Globus pallidus (tissue), 1 donor: ENCODE results near the gene ST6GAL1.
"Not testable (repeated sequence)": the region's sequence is repeated elsewhere in the genome, so short reads cannot be mapped to it uniquely, and the experiment has no call there.

Experiments used
- DNase-seq: peaks from one replicate; pipeline ENCODE4 v3.0.0-alpha.2; 2015; ENCODE audit warnings: low spot score

The ST6GAL1 gene

GRCh38 chr3:187049462-187050101 lies 119.3 kb downstream of the ST6GAL1 start:
- DNase-seq = no peak

DNA sequence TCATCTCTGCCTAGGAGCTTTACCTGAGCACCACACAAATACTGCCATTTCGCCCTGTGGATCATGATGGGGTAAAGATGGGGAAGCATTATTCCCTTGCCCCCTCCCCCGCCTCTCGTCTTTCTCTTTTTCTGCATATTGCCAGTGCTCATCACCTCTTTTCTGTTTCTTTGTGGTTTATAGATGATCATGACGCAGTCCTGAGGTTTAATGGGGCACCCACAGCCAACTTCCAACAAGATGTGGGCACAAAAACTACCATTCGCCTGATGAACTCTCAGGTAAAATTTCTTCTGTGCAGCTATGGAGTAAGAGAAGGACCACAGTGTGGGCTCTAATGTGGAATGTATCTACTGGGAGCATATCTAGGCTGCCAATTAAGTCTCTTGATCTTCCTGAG lies 120.7 kb downstream of the ST6GAL1 start:
- DNase-seq = no peak

DNA sequence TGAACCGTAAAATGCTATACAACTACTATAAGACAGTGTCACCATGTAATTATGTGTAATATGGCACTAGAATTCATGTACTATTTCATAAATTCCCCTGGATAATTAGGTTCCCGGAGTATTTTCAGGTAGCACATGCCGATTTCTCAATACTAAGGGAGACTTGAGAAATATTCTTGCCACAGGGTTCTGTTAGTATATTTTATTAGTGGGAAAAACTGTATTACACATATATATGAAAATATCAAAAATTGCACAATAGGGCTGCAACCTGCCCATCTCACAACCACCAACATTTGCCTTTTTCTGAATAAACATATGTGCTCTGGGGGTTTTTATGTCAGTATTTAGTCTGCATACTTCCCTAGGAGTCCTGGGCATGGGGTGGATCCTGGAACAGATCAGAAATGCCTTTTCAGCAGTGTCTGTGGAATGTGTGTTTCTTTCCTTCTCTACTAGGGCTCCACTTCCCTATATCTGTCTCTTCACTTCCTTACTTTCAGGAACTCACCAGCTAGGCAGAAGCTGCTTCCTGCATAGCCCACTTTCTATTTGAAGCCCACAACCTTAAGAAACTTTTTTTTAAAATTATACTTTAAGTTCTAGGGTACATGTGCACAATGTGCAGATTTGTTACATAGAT lies 121.5 kb downstream of the ST6GAL1 start:
- no peak for DNase-seq

GRCh38 chr3:187052427-187052826 lies 122.1 kb downstream of the ST6GAL1 start:
- DNase-seq = not testable (repeated sequence)

- not testable (repeated sequence) for DNase-seq
Observed at GRCh38 chr3:187054433-187054832, 124.1 kb downstream of the ST6GAL1 start.

DNA sequence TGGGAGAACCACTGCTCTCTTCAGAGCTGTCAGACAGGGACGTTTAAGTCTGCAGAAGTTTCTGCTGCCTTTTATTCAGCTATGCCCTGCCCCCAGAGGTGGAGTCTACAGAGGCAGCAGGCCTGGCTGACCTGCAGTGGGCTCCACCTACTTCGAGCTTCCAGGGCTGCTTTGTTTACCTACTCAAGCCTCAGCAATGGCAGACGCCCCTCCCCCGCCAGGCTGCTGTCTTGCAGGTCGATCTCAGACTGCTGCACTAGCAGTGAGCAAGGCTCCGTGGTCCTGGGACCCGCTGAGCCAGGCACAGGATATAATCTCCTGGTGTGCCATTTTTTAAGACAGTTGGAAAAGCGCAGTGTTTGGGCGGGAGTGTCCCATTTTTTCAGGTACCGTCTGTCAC lies 127.5 kb downstream of the ST6GAL1 start:
- not testable (repeated sequence) for DNase-seq

DNA sequence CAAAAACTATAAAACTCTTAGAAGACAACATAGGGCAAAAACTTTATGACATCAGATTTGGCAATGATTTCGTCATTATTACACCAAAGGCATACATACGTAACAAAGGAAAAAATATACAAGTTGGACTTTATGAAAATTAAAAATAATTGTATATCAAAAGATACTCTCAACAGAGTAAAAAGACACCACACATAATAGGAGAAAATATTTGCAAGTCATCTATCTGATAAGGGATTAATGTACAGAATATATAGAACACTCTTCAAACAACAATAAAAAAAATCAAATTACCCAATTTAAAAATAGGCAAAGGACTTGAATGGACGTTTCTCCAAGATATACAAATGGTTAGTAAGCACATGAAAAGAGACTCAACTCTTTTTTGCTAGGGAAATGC lies 131.4 kb downstream of the ST6GAL1 start:
- DNase-seq = no peak

DNA sequence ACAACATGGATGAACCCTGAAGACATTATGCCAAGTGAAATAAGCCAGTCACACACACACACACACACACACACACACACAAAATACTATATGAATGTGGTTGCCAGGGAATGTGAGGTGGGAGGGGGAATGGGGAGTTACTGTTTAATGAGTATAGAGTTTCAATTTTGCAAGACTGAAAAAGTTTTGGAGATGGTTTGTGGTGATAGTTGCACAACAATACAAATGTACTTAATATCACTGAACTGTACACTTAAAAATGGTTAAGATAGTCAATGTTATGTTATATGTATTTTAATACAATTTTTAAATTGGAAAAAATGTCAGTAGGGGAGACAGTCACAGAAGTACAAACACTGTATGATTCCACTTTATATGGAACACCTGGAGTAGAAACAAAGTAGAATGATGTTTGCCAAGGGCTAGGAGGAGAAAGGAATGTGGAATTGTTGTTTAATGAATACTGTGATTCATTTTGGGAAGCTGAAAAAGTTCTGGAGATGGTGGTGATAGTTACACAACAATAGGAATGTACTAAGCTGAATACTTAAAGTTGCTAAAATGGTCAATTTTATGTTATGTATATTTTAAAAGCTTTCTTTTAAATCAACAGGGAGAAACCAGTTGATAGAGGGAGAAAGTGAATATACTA lies 132.3 kb downstream of the ST6GAL1 start:
- DNase-seq = no peak

- no peak for DNase-seq
Observed at GRCh38 chr3:187063286-187064121, 133.2 kb downstream of the ST6GAL1 start.

DNA sequence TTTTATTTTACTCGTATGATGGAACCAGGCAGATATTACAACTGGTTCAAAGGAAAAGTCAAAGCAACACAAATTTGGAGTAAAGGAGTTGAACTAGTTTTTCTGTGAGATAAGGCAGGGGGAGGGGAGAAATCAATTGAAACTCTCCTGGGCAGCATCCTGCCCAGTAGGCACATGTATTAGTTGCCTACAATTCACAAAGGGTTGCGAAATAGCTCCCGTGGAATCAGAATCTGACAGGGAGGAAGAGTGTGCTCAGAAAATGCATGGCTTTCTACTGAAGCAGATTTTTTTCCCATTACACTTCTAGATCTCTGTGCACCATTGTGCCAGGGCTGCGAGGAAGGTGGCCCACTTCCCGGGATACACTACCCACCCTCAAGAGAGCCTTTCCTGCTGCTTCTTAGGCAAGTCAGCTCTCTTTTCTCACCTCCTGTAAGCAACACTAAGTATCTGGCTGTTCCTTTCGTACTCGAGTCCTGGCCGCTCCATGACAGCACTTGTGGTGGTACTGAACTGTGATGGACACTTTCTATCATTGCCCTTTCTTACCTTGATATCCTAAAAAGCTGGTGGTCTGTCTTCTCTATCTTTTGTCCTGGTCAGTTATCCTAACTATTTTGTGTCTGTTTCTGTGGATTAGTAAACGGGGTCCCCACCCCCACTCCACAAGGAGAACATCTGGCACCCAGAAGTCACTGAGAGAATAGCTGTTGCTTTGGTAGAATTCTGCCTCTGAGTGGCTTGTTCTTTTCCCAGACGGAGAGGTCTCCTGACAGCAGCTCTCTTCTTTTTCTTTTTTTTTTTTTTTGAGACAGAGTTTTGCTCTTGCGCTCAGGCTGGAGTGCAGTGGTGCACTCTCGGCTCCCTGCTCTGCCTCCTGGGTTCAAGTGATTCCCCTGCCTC lies 134.1 kb downstream of the ST6GAL1 start:
- DNase-seq = no peak

- DNase-seq = no peak
Observed at GRCh38 chr3:187066228-187066995, 136.1 kb downstream of the ST6GAL1 start.

DNA sequence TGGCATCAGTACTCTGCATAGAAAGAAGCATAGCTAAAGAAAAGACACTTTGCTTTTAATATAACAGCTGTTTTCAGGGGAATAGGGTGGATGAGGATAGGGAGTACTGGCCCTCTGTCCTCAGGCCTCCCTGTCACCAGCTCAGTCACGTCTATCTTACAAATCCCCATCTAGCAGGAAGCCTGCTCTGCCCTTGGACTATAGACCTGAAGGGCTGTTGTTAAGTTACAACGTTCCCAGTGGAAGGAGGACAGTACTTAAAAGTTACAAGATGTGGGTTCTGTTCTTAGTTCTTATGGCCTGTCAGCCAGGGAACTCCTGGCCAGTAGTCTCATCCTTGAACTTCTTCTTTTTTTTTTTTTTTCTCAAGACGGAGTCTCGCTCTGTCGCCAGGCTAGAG lies 138.5 kb downstream of the ST6GAL1 start:
- DNase-seq = no peak

DNA sequence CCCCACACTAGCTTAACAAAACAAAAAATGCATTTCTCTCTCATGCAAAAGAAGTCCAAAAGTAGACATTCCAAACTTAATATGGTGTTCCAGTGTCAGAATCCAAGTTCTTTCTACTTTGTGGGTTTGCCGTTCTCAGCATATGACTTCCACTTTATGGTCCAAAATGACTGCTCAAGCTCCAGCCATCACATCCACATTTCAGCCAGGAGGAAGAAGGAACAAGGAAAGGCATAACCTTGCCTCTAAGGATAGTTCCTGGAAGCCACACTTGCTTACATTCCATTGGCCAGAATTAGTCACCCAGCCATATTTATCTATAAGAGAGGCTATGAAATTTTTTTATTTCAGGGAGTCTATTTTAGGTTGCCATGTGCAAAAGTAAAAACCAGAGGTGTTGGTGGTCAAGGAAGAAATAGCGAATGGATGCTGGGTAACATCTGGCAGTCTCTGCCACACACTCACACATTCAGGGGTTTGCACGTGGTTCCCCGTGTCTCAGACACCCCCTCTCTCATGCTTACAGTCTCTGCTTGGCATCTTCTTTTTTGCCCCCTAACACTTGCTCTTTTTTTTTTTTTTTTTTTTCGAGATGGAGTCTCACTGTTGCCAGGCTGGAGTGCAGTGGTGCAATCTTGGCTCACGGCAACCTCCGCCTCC lies 139.7 kb downstream of the ST6GAL1 start:
- DNase-seq = no peak

DNA sequence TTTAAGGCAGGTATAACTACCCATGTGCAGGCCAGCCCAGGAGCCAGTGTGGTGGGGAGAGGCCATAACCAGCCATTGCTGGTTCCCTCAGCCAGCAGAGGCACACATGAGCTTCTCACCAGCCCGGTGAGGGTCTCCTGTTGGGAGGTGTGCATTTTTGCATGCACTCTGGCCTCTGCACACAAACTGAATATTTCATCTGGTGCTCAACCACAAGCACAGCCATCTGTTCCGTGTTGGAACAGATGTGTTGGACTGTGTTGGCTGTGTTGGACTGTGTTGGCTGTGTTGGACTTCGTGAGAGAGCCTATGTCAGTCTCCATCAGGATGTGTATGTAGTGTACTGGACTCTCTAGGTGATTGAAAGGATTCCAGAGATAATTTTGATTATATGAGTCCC lies 141.8 kb downstream of the ST6GAL1 start:
- no peak for DNase-seq

DNA sequence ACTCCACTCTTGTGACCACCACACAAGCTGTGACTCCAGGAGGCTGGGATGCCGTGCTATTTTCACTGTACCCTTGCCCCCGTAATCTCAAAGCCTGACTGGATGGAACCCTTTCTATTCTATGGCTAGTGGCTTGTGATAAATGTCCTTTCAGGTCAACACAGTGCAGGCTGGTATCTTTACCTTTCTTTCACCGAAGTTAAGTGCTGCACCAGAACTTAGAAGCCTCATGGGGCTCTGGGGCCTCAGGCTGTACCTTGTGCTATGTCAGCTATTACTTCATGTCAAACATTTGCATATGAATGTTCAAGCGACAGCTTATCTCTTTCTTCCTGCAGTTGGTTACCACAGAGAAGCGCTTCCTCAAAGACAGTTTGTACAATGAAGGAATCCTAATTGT lies 142.2 kb downstream of the ST6GAL1 start:
- no peak for DNase-seq

DNA sequence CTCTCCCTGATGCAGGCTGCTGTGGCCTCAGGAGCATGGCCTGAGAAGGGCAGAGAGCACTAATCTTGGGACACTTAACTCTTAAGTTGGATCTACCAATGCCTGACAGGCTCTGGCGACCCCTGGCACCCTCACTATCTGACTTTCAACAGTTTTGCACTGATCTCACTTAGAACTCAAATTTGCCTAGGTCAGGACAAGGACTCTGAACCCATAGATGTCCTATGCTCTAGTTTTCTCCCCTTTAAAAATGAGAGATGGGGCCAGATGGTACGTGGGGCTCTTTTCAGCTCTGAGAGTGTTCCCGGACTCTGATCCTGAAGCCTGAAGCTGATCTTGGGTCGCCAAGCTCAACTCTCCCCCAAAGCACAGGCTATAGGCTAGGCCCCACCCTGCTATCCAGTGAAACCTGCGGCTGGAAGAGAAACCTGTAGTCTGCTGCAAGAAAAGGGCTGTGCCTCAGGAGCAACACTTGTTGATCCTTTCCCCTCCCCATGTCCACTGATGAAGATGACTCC lies 143.3 kb downstream of the ST6GAL1 start:
- DNase-seq = no peak

DNA sequence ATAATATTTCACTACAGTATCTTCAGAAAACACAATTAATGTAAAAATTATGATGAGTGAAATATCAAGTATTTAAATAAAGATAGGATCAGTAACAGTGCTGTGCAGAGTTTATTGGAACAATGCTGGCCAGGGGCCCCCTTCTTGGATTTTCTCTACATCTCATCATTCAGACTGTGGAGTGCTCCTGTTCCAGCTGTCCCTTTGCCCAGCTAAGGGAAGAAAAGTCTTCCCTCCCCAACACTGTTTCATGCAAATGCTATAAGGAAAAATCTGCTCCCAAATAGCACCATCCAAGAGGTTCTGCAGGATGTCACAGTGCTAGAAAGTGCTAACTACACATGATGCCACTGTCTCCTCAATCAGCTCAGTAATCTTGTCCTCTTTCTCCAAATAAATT lies 144.5 kb downstream of the ST6GAL1 start:
- DNase-seq = no peak

GRCh38 chr3:187076297-187076696 lies 146.0 kb downstream of the ST6GAL1 start:
- DNase-seq = no peak

DNA sequence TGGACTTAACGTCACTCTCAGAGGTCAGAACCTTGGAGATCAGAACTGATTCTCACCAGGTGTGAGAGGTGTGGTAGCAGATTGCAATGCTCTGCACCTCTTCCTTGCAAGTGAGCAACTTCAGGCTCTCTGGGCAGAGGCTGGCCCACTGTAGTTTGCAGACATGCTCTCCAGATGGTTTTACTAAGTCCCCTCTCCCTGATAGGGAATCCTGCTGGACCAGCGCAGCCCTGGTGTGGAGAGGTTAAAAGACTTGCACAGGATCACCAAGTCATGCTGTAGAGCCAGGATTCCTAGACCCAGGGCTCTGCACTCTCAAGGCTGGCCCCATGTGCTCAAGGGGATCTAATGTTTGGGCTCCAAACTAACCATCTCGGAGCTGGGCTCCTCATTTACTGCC lies 146.8 kb downstream of the ST6GAL1 start:
- no peak for DNase-seq

- DNase-seq = no peak
Observed at GRCh38 chr3:187077537-187077936, 147.2 kb downstream of the ST6GAL1 start.
